Endothelial cell (in vitro differentiated cells): ENCODE measurements around the gene ABCB11. TPM values are rescaled to one million over a fixed set of nuclear protein-coding genes. Genes with fewer than 3 reads are reported as not detected.

ENCODE experiments used
- DNase-seq: peaks from one replicate; pipeline ENCODE4 v3.0.0; 2021; ENCODE audit warnings: low spot score
- H3K27ac Mint-ChIP-seq: one replicate; pipeline ENCODE4 v1.8.0; 2021; ENCODE audit warnings: mixed read lengths, inconsistent platforms; ENCODE audit not compliant: unreplicated experiment
- H3K27me3 Mint-ChIP-seq: one replicate; pipeline ENCODE4 v1.8.0; 2021; ENCODE audit warnings: mild to moderate bottlenecking, moderate library complexity, mixed read lengths, inconsistent platforms; ENCODE audit not compliant: unreplicated experiment
- H3K36me3 Mint-ChIP-seq: one replicate; pipeline ENCODE4 v1.8.0; 2021; ENCODE audit warnings: mild to moderate bottlenecking, low read depth, mixed read lengths, inconsistent platforms; ENCODE audit not compliant: unreplicated experiment
- H3K4me1 Mint-ChIP-seq: one replicate; pipeline ENCODE4 v1.8.0; 2021; ENCODE audit warnings: mild to moderate bottlenecking, mixed read lengths, inconsistent platforms; ENCODE audit not compliant: unreplicated experiment
- H3K4me3 Mint-ChIP-seq: one replicate; pipeline ENCODE4 v1.8.0; 2021; ENCODE audit warnings: mild to moderate bottlenecking, mixed read lengths, inconsistent platforms; ENCODE audit not compliant: unreplicated experiment
- H3K9me3 Mint-ChIP-seq: one replicate; pipeline ENCODE4 v1.8.0; 2021; ENCODE audit warnings: mixed read lengths, inconsistent platforms; ENCODE audit not compliant: unreplicated experiment
- total RNA-seq: library from RNA; stranded (reverse); fragmentation: NEBNext Ultra II Directional; extraction: Animal tissue kit (Norgen Biotek cat#: 25700); gene quantifications from one replicate; pipeline ENCODE4 v1.2.1, GENCODE V29; 2021; ENCODE audit not compliant: unreplicated experiment
- TF ChIP-seq, protein P1 (sequence below): fragments of 200-600 bp; sonication (generic); IDR thresholded peaks from one replicate; pipeline ENCODE4 v1.5.0; 2021; ENCODE audit warnings: antibody characterized with exemption; ENCODE audit not compliant: unreplicated experiment

The ABCB11 gene
- total RNA-seq, 1 donor from 2014 or later, result 1.9 TPM

DNA sequence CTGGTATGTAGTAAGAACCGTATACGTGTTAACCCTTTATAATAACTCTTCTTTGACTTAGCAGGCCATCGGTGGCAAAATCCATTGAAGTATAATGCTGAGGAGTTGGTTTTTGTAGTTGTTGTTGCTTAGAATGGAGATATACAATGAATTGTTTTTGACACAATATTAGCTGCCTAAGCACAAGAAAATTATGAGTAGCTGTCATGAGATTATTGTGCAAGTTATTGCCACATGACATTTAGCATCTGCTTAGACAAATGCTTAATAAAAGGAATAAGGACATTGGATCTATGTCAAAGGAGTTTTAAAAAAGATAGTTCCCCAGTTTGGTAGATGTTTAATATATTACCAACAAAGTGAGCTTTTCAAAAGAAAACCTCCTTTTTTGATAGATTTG lies 59.9 kb downstream of the ABCB11 start:
- Mint-ChIP-seq H3K4me3 (no peak overlapping the region), H3K9me3 (no peaks in the 10 kb centered on the region), H3K27ac (no peak overlapping the region), H3K36me3 (no peaks in the 10 kb centered on the region), H3K27me3 (no peaks in the 10 kb centered on the region), H3K4me1 (peaks cover 4% of the 10 kb centered on the region)
- DNase-seq, result no peak
- TF ChIP-seq, protein P1, sequence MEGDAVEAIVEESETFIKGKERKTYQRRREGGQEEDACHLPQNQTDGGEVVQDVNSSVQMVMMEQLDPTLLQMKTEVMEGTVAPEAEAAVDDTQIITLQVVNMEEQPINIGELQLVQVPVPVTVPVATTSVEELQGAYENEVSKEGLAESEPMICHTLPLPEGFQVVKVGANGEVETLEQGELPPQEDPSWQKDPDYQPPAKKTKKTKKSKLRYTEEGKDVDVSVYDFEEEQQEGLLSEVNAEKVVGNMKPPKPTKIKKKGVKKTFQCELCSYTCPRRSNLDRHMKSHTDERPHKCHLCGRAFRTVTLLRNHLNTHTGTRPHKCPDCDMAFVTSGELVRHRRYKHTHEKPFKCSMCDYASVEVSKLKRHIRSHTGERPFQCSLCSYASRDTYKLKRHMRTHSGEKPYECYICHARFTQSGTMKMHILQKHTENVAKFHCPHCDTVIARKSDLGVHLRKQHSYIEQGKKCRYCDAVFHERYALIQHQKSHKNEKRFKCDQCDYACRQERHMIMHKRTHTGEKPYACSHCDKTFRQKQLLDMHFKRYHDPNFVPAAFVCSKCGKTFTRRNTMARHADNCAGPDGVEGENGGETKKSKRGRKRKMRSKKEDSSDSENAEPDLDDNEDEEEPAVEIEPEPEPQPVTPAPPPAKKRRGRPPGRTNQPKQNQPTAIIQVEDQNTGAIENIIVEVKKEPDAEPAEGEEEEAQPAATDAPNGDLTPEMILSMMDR, result no peak

DNA sequence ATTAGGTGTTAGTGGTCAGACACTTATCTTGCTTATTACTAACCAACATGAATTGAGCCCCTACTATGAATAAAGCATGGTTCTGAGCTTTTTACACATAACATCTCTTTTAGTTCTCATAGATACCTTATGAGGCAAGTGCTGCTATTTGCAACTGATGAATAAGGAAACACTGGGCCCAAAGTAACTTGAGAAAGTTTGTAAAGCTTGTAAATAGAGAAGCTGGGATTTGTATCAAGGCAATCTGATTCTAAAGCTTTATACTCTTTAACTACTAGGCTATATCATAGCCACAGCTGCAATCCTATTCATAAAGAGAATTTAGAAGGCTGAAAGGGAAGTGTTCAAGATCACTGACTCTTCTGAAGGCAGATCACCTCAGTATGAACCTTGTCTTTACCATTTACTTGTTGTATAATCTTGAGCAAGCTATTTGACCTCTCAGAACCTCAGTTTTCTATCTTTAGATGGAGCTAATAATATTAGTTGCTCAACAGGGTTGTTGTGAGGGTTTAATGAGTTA lies 60.4 kb downstream of the ABCB11 start:
- TF ChIP-seq, protein P1, result no peak
- peaks cover 4% of the 10 kb centered on the region for H3K4me1 Mint-ChIP-seq
- H3K4me3 Mint-ChIP-seq, result no peak overlapping the region
- DNase-seq, result no peak
- H3K9me3 Mint-ChIP-seq, result no peaks in the 10 kb centered on the region
- no peaks in the 10 kb centered on the region for H3K27me3 Mint-ChIP-seq
- H3K36me3 Mint-ChIP-seq, result no peaks in the 10 kb centered on the region
- H3K27ac Mint-ChIP-seq, result no peak overlapping the region

DNA sequence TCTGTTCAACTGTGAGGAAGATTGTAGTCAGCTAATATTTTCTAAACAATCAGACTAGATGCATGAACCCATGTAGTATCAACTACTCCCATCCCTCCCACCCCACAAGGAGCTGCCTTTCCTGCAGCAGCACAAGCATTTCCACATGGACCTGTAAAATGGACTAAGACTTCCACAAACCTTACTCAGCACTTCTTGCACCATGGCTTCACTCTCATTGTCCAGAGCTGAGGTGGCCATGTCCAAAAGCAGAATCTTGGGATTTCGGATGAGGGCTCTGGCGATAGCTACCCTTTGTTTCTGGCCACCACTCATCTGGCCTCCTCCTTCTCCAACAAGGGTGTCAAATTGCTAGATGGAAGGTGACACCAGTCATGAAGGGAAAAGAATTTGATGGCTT lies 61.3 kb downstream of the ABCB11 start:
- TF ChIP-seq, protein P1, result no peak
- Mint-ChIP-seq H3K27me3 (no peaks in the 10 kb centered on the region), H3K27ac (no peak overlapping the region), H3K9me3 (no peaks in the 10 kb centered on the region), H3K4me3 (no peak overlapping the region), H3K4me1 (peaks cover 4% of the 10 kb centered on the region), H3K36me3 (no peaks in the 10 kb centered on the region)
- DNase-seq, result no peak

DNA sequence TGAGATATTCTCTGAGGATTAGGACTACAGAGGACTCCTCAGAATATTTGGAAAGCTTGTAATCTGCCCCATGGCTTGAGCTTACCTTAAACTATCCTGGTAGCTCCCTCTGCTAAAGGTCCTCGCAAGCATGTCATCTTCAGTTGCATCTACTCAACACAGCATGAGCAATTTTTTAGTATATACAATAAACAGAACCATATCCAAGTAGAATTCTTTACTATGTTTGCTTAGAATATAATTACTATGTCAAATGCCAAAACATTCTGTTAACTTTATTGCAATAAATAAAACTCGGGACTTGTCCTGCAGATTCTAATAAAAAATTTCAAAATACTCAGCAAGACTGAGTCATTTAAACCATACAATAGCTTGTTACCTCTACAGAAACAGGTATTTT lies 62.8 kb downstream of the ABCB11 start:
- no peaks in the 10 kb centered on the region for H3K36me3 Mint-ChIP-seq
- no peaks in the 10 kb centered on the region for H3K9me3 Mint-ChIP-seq
- no peak for DNase-seq

DNA sequence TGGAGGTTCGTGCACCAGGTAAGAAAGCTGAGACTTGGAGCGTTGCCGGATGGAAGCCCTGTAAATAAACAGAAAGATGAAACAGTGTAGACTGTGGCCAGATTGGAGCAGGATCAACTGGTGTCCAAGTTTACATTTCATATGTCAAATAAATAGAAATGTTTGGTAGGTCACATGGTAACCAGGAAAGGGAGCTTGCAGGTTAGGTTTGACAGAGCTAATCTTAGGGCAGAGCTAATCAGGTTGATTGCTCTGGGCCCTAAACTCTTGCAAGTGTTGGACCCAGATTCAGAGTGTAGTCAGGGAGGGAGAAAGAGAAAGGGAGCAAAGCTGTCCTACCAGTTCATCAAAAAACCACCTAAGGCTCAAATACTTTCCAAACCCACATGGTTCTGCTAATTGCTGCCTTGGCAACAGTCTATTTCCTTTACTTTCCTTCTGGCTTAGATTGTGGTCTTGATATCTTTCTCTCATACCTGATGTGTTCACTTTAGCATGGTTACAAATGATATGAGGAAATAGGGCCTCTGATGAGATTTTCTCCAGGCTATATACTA lies 66.8 kb downstream of the ABCB11 start:
- DNase-seq, result no peak
- Mint-ChIP-seq H3K36me3 (no peaks in the 10 kb centered on the region), H3K4me3 (no peak overlapping the region), H3K9me3 (no peaks in the 10 kb centered on the region), H3K27me3 (no peaks in the 10 kb centered on the region), H3K4me1 (peaks cover 1% of the 10 kb centered on the region), H3K27ac (no peak overlapping the region)
- TF ChIP-seq, protein P1, result no peak

More for the DNA sequence above, 62.8 kb downstream of the ABCB11 start:
- Mint-ChIP-seq H3K27me3 (no peaks in the 10 kb centered on the region), H3K27ac (no peak overlapping the region), H3K4me1 (peaks cover 4% of the 10 kb centered on the region), H3K4me3 (no peak overlapping the region)
- TF ChIP-seq, protein P1, result no peak
